Measurements from ENCODE around the gene COA1.
"Not testable (repeated sequence)": the region's sequence is repeated elsewhere in the genome, so short reads cannot be mapped to it uniquely, and the experiment has no call there.

COA1 gene

GRCh38 chr7:43735403-43735801, 6.1 kb upstream of the COA1 start:
- TF ChIP-seq CTCF (IDR thresholded peaks at IDR 0.05; ENCODE audit: borderline replicate concordance, insufficient read depth, low read depth, low read length) = no peak
- H3K4me3 ChIP-seq (ENCODE audit: low read depth, low read length) = no peak overlapping the region

GRCh38 chr7:43734575-43735332, 5.4 kb upstream of the COA1 start:
- not testable (repeated sequence) for H3K4me3 ChIP-seq (ENCODE audit: low read depth, low read length)

- H3K4me3 ChIP-seq (ENCODE audit: low read depth, low read length) = not testable (repeated sequence)
These were observed 2.2 kb upstream of the COA1 start for GRCh38 chr7:43731494-43731893.

GRCh38 chr7:43729924-43730248, 563 bp upstream of the COA1 start:
- no peak for TF ChIP-seq CTCF (IDR thresholded peaks at IDR 0.05; ENCODE audit: borderline replicate concordance, insufficient read depth, low read depth, low read length)
- H3K4me3 ChIP-seq (ENCODE audit: low read depth, low read length) = peak overlapping the region; percentile 67

- no peak for TF ChIP-seq CTCF (IDR thresholded peaks at IDR 0.05; ENCODE audit: borderline replicate concordance, insufficient read depth, low read depth, low read length)
- no peak overlapping the region for H3K4me3 ChIP-seq (ENCODE audit: low read depth, low read length)
These were observed 1.8 kb downstream of the COA1 start for GRCh38 chr7:43727494-43727893.

- no peak overlapping the region for H3K4me3 ChIP-seq (ENCODE audit: low read depth, low read length)
- TF ChIP-seq CTCF (IDR thresholded peaks at IDR 0.05; ENCODE audit: borderline replicate concordance, insufficient read depth, low read depth, low read length) = no peak
These were observed 2.3 kb downstream of the COA1 start for GRCh38 chr7:43727003-43727402.

- no peak for TF ChIP-seq CTCF (IDR thresholded peaks at IDR 0.05; ENCODE audit: borderline replicate concordance, insufficient read depth, low read depth, low read length)
- H3K4me3 ChIP-seq (ENCODE audit: low read depth, low read length) = no peak overlapping the region
These were observed 2.9 kb downstream of the COA1 start for GRCh38 chr7:43726466-43726865.

- no peak for TF ChIP-seq CTCF (IDR thresholded peaks at IDR 0.05; ENCODE audit: borderline replicate concordance, insufficient read depth, low read depth, low read length)
- H3K4me3 ChIP-seq (ENCODE audit: low read depth, low read length) = no peak overlapping the region
These were observed 4.1 kb downstream of the COA1 start for GRCh38 chr7:43725251-43725650.
